WTC11 (cell line): Measurements from ENCODE around the gene GSTM4. TPM values are rescaled to one million over a fixed set of nuclear protein-coding genes. Genes with fewer than 3 reads are reported as not detected.

Experiments used
- ATAC-seq: fragments of 200-7000 bp; cut with Tn5 transposase; 2 replicates; pipeline ENCODE4 v1.10.0; 2021; ENCODE audit warnings: mild to moderate bottlenecking, moderate library complexity
- CTCF ChIA-PET: fragments of 300-600 bp; sonication (Branson Sonifier 250); formaldehyde crosslinking; loops from one replicate; lab custom pipeline; 2021; ENCODE audit warnings: antibody characterized with exemption; lab: Charles Lee
- POLR2A ChIA-PET: fragments of 350-600 bp; sonication (Branson Sonifier 250); formaldehyde crosslinking; loops from one replicate; lab custom pipeline; 2021; ENCODE audit warnings: antibody characterized with exemption; lab: Charles Lee
- DNase-seq: peaks from one replicate; pipeline ENCODE4 v3.0.0; 2021; ENCODE audit warnings: low spot score
- H3K27ac Mint-ChIP-seq: 2 replicates; pipeline ENCODE4 v1.8.0; 2021; ENCODE audit warnings: mixed read lengths
- H3K27me3 Mint-ChIP-seq: 2 replicates; pipeline ENCODE4 v1.8.0; 2021; ENCODE audit warnings: low read depth, mild to moderate bottlenecking, moderate library complexity, mixed read lengths
- H3K36me3 Mint-ChIP-seq: 2 replicates; pipeline ENCODE4 v1.8.0; 2021; ENCODE audit warnings: mixed read lengths
- H3K4me1 Mint-ChIP-seq: 2 replicates; pipeline ENCODE4 v1.8.0; 2022; ENCODE audit warnings: mixed read lengths
- H3K4me3 Mint-ChIP-seq: 2 replicates; pipeline ENCODE4 v1.8.0; 2021; ENCODE audit warnings: mild to moderate bottlenecking, moderate library complexity, mixed read lengths
- H3K9me3 Mint-ChIP-seq: 2 replicates; pipeline ENCODE4 v1.8.0; 2021; ENCODE audit warnings: mixed read lengths
- CREB1 ChIP-seq: sonication (generic); formaldehyde crosslinking; IDR thresholded peaks from 2 replicates; pipeline ENCODE4 v1.8.0; 2023; ENCODE audit warnings: mild to moderate bottlenecking, missing genetic modification reagents
- CREM ChIP-seq: sonication (generic); formaldehyde crosslinking; IDR thresholded peaks from 2 replicates; pipeline ENCODE4 v1.8.1; 2022; ENCODE audit warnings: mild to moderate bottlenecking, missing genetic modification reagents, moderate library complexity
- ELF4 ChIP-seq: sonication (generic); formaldehyde crosslinking; IDR thresholded peaks from 2 replicates; pipeline ENCODE4 v1.8.1; 2022; ENCODE audit warnings: low read depth, mild to moderate bottlenecking, moderate library complexity, missing genetic modification reagents
- ESRRA ChIP-seq: sonication (generic); formaldehyde crosslinking; IDR thresholded peaks from 2 replicates; pipeline ENCODE4 v1.8.1; 2022; ENCODE audit warnings: mild to moderate bottlenecking, missing genetic modification reagents, borderline replicate concordance
- MXD4 ChIP-seq: fragments of 250-450 bp; sonication (Bioruptor Pico); IDR thresholded peaks from 2 replicates; pipeline ENCODE4 v1.8.0; 2021; ENCODE audit warnings: mild to moderate bottlenecking, moderate library complexity, borderline replicate concordance
- NR1H2 ChIP-seq: sonication (generic); formaldehyde crosslinking; IDR thresholded peaks from 2 replicates; pipeline ENCODE4 v1.9.0; 2021; ENCODE audit warnings: mild to moderate bottlenecking, moderate library complexity, missing genetic modification reagents
- RORB ChIP-seq: fragments of 250-450 bp; sonication (Bioruptor Pico); IDR thresholded peaks from 2 replicates; pipeline ENCODE4 v1.9.0; 2021; ENCODE audit warnings: mild to moderate bottlenecking
- SMAD4 ChIP-seq: sonication (generic); formaldehyde crosslinking; IDR thresholded peaks from 2 replicates; pipeline ENCODE4 v1.8.0; 2022; ENCODE audit warnings: mild to moderate bottlenecking, missing genetic modification reagents
- SOX15 ChIP-seq: fragments of 250-450 bp; sonication (Bioruptor Pico); IDR thresholded peaks from 2 replicates; pipeline ENCODE4 v1.9.0; 2021; ENCODE audit warnings: mild to moderate bottlenecking
- TEAD4 ChIP-seq: sonication (generic); formaldehyde crosslinking; IDR thresholded peaks from 2 replicates; pipeline ENCODE4 v1.8.0; 2022; ENCODE audit warnings: mild to moderate bottlenecking, missing genetic modification reagents
- ZBTB21 ChIP-seq: sonication (generic); formaldehyde crosslinking; IDR thresholded peaks from 2 replicates; pipeline ENCODE4 v1.8.1; 2023; ENCODE audit warnings: mild to moderate bottlenecking, missing genetic modification reagents, borderline replicate concordance
- total RNA-seq: library from RNA; stranded (reverse); gene quantifications from 3 replicates; pipeline ENCODE4 v1.2.3, GENCODE V29; 2021
- TF ChIP-seq, protein P1 (sequence below): sonication (generic); formaldehyde crosslinking; IDR thresholded peaks from 2 replicates; pipeline ENCODE4 v1.8.0; 2022; ENCODE audit warnings: mild to moderate bottlenecking, missing genetic modification reagents
- TF ChIP-seq, protein P2 (sequence below): fragments of 250-450 bp; sonication (Bioruptor Pico); IDR thresholded peaks from 2 replicates; pipeline ENCODE4 v1.9.0; 2021; ENCODE audit warnings: mild to moderate bottlenecking, borderline replicate concordance

GSTM4 gene
- total RNA-seq, 1 experiment from 2014 or later, result 16.7 TPM

DNA sequence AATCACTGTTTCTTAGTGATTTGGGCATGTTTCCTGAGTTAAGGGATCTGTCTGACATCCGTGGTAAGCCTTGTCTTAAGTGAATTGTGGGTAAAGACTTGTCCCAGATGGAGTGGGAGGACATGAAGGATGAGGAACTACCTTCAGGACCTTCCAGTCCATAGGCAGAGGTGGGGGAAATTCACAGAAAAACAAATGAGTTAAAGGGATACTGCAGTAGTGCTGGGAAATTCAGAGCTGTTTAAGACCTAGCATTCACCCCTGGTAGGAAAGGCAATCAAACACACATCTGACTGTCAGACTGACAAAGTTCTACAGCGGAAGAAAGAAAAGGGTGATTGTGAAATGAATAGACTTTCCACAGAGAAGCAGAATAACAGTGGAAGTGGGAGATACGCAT is 39.5 kb upstream of the GSTM4 start:
- TF ChIP-seq CREB1 (no peak), SMAD4 (CRISPR knock-in tag) (no peak), NR1H2 (no peak)
- Mint-ChIP-seq H3K4me3 (no peak overlapping the region), H3K4me1 (peaks cover 29% of the 10 kb centered on the region), H3K9me3 (no peaks in the 10 kb centered on the region), H3K27ac (peak overlapping the region; percentile 2; the same call in 1 of the 2 replicates), H3K27me3 (no peaks in the 10 kb centered on the region), H3K36me3 (no peaks in the 10 kb centered on the region)
- POLR2A ChIA-PET, result no interaction called here
- DNase-seq (no peak), ATAC-seq (no peak)
- CTCF ChIA-PET, result interaction anchor here (0.9 to 2.4 kb wide), 8 partner anchors 9 to 122 kb away, joined by 3 to 19 read pairs (median 7); partner anchors contain the start of genes CYB561D1 and GNAI3

DNA sequence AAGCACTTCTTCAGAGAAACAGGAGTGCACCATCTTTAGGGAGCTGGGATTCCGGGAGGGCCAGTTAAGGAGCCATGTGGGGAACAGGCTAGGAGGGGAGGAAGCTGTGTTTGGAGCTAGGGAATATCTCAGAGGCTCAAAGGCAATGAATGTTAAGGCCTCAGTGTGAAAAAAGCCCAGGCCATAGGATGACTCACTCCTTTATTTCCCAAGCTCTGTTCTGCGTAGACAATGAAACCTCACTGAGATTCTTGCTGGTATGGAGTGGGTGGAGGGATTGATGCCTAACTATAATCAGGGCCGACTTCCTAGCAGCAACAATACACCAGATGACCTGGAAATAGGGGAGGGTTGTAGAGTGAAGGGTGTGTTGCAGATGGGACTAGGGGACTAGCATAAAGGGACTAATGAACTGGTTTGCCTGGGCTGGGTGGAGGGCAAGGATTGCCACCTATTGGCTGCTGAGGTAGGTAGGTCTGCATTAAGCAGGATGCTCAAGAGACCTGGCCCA is 38.6 kb upstream of the GSTM4 start:
- Mint-ChIP-seq H3K27me3 (no peaks in the 10 kb centered on the region), H3K27ac (peak overlapping the region; percentile 60), H3K4me3 (no peak overlapping the region; the same call in 1 of the 2 replicates), H3K4me1 (peaks cover 37% of the 10 kb centered on the region), H3K36me3 (no peaks in the 10 kb centered on the region), H3K9me3 (no peaks in the 10 kb centered on the region)
- ATAC-seq (peak; percentile 21), DNase-seq (no peak)
- POLR2A ChIA-PET, result interaction anchor here (0.7 to 1.2 kb wide), 3 partner anchors 19 to 69 kb away, joined by 3 to 10 read pairs (median 3); partner anchors contain the start of gene GNAI3
- TF ChIP-seq MXD4 (CRISPR knock-in tag) (no peak), ELF4 (CRISPR knock-in tag) (no peak), ESRRA (no peak), RORB (CRISPR knock-in tag) (no peak), TEAD4 (CRISPR knock-in tag) (no peak)
- TF ChIP-seq, protein P1, sequence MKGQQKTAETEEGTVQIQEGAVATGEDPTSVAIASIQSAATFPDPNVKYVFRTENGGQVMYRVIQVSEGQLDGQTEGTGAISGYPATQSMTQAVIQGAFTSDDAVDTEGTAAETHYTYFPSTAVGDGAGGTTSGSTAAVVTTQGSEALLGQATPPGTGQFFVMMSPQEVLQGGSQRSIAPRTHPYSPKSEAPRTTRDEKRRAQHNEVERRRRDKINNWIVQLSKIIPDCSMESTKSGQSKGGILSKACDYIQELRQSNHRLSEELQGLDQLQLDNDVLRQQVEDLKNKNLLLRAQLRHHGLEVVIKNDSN (CRISPR knock-in tag), result no peak
- CTCF ChIA-PET, result interaction anchor here (0.6 to 2.4 kb wide), 13 partner anchors 8 to 410 kb away, joined by 3 to 19 read pairs (median 4); partner anchors contain the start of genes CYB561D1 and GNAI3

DNA sequence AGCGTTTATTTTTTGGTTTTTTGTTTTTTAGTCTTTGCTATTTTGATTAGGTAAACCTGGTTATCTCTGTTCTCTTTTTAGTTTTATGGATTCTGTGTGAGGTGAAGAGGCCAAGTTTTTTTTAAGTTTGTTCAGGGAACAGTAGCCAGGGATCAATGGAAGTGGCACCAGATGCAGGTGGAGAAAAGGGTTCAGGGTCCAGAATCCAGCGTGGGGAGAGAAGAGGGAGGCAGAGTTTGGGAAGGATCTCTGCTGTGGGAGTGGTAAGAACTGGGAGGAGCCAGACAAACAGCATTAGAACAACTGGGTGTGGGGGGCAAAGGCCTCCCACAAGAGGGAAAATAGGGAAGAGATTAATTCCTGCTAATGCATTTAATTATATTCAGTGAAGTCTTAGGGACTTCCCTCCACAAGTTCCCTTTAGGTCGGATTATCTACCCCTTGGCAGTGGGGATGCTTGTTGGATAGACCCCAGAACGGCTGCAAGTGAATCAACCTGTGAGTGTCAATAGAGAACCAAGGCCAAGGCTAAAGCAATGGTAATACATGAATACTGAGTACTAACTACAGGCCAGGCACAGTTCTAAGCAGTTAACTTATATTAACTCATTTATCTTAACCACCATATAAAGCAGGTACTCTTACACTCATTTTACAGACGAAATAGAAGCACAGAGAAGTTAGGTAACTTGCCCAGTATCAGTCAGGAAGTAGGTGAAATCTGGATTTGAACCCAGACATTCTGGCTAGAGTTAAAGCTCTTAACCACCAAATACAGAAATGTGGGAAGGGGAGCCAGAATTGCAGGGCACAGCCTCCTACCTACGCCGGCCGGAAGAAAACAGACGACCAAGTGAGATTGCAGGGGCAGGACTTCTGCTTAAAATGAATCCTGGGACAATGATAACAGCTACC is 37.0 kb upstream of the GSTM4 start:
- peak overlapping the region; percentile 86 for H3K27ac Mint-ChIP-seq
- POLR2A ChIA-PET, result interaction anchor here (2.6 kb wide), 1 partner anchor 70 kb away, joined by 13 read pairs; the partner anchor contains the start of gene GNAI3
- CTCF ChIA-PET, result interaction anchor here (1.1 to 2.8 kb wide), 6 partner anchors 11 to 73 kb away, joined by 3 to 44 read pairs (median 18); partner anchors contain the start of gene GNAI3
- H3K9me3 Mint-ChIP-seq, result no peaks in the 10 kb centered on the region
- ATAC-seq (no peak; the same call in 1 of the 2 replicates), DNase-seq (no peak)
- TF ChIP-seq, protein P2, sequence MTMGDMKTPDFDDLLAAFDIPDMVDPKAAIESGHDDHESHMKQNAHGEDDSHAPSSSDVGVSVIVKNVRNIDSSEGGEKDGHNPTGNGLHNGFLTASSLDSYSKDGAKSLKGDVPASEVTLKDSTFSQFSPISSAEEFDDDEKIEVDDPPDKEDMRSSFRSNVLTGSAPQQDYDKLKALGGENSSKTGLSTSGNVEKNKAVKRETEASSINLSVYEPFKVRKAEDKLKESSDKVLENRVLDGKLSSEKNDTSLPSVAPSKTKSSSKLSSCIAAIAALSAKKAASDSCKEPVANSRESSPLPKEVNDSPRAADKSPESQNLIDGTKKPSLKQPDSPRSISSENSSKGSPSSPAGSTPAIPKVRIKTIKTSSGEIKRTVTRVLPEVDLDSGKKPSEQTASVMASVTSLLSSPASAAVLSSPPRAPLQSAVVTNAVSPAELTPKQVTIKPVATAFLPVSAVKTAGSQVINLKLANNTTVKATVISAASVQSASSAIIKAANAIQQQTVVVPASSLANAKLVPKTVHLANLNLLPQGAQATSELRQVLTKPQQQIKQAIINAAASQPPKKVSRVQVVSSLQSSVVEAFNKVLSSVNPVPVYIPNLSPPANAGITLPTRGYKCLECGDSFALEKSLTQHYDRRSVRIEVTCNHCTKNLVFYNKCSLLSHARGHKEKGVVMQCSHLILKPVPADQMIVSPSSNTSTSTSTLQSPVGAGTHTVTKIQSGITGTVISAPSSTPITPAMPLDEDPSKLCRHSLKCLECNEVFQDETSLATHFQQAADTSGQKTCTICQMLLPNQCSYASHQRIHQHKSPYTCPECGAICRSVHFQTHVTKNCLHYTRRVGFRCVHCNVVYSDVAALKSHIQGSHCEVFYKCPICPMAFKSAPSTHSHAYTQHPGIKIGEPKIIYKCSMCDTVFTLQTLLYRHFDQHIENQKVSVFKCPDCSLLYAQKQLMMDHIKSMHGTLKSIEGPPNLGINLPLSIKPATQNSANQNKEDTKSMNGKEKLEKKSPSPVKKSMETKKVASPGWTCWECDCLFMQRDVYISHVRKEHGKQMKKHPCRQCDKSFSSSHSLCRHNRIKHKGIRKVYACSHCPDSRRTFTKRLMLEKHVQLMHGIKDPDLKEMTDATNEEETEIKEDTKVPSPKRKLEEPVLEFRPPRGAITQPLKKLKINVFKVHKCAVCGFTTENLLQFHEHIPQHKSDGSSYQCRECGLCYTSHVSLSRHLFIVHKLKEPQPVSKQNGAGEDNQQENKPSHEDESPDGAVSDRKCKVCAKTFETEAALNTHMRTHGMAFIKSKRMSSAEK (CRISPR knock-in tag), result no peak
- TF ChIP-seq SOX15 (no peak), CREM (CRISPR knock-in tag) (no peak), ZBTB21 (CRISPR knock-in tag) (no peak)
- peaks cover 41% of the 10 kb centered on the region for H3K4me1 Mint-ChIP-seq
- H3K36me3 Mint-ChIP-seq, result no peaks in the 10 kb centered on the region
- H3K27me3 Mint-ChIP-seq, result no peaks in the 10 kb centered on the region
- peak overlapping the region; percentile 97 for H3K4me3 Mint-ChIP-seq
